Pancreas (tissue), 10 donors: ENCODE results near the gene LCAT. TPM values are rescaled to one million over a fixed set of nuclear protein-coding genes. Genes with fewer than 3 reads are reported as not detected.
"Not testable (repeated sequence)": the region's sequence is repeated elsewhere in the genome, so short reads cannot be mapped to it uniquely, and the experiment has no call there.

Experiments
- ATAC-seq, 4 donors: fragments of 200-7000 bp; cut with Tn5 transposase; one replicate each; pipeline versions ENCODE4 v1.8.0 to v1.9.1; 2020; ENCODE audit warnings: mild to moderate bottlenecking in 4 of 4, moderate library complexity in 4 of 4
- DNase-seq, 6 donors: peaks; one replicate each; pipeline ENCODE4 v3.0.0-alpha.2; 2020
- FAIRE-seq: peaks from 2 replicates; lab custom pipeline; 2012; peaks lifted over from hg19 to GRCh38; lab: Jason Lieb, UNC
- H3K27ac ChIP-seq, 4 donors: fragments of 200-600 bp; sonication (generic); 1 replicate in 3 of 4; 2 replicates in 1 of 4; pipeline versions ENCODE4 v1.5.0 to v1.8.0; 2020
- H3K27me3 ChIP-seq, 4 donors: fragments of 200-600 bp; one replicate each; pipeline ENCODE4 v1.8.0; 2021
- H3K36me3 ChIP-seq, 3 donors: fragments of 200-600 bp; sonication (generic) in 1 of 3; one replicate each; pipeline versions ENCODE4 v1.5.0 to v1.8.0; 2020 to 2021
- H3K4me1 ChIP-seq, 3 donors: fragments of 200-600 bp; one replicate each; pipeline ENCODE4 v1.8.0; 2021
- H3K4me3 ChIP-seq, 4 donors: fragments of 200-600 bp; sonication (generic) in 2 of 4; one replicate each; pipeline versions ENCODE4 v1.5.0 to v1.8.0; 2020 to 2021
- H3K9me3 ChIP-seq, 4 donors: fragments of 200-600 bp; one replicate each; pipeline ENCODE4 v1.8.0; 2021
- WGBS, 2 donors: extraction: QIAGEN DNeasy Blood & Tissue Kit; methylation state at CpG; one replicate each; pipeline ENCODE4 v1.1.7; 2013; 5-methylcytosine and 5-hydroxymethylcytosine counted together
- intact Hi-C, 3 donors: fragments of 100-400 bp; cut with DNase I; formaldehyde crosslinking; loops; one replicate each; pipeline versions ENCODE4 v1.11.1 to v1.14.2; 2022
- polyA plus RNA-seq, 2 donors: library from polyadenylated mRNA; stranded (reverse); fragments of 200-250 nt; gene quantifications; one replicate each; pipeline ENCODE4 v1.2.3, GENCODE V29; 2013
- total RNA-seq, 6 donors: library from RNA; stranded (reverse); fragmentation: NEBNext Ultra II Directional in 4 of 6; extraction: Animal tissue kit (Norgen Biotek cat#: 25700) in 4 of 6; gene quantifications; one replicate each; pipeline versions ENCODE4 v1.2.1 to v1.2.4, GENCODE V29; 2021 to 2023
- TF ChIP-seq, protein P1 (sequence below), 4 donors: fragments of 200-600 bp; sonication (generic) in 3 of 4; IDR thresholded peaks; one replicate each; pipeline versions ENCODE4 v1.5.0 to v1.8.0; 2021; ENCODE audit warnings: antibody characterized with exemption in 4 of 4
- donor health status: healthy with polysubstance abuse.
- donor health status: DM: no; HTN: no; CAD: no; lungs with moderate emphysema.
- donor health status: DM: no; HTN: no; CAD: no.
- donor health status: control.
- donor health status: control.
- donor health status: Bipolar disorder and iron deficiency.
- donor health status: DM: yes; HTN: yes; CAD: no.
- donor health status: DM: no; HTN: no; CAD: no.
- donor health status: DM: no; HTN: no; CAD: no.
- donor health status: DM: yes; HTN: yes; CAD: no.

LCAT gene
- total and polyA plus RNA-seq, 8 donors = 2.8 to 65.5 (median 10.3) TPM

DNA sequence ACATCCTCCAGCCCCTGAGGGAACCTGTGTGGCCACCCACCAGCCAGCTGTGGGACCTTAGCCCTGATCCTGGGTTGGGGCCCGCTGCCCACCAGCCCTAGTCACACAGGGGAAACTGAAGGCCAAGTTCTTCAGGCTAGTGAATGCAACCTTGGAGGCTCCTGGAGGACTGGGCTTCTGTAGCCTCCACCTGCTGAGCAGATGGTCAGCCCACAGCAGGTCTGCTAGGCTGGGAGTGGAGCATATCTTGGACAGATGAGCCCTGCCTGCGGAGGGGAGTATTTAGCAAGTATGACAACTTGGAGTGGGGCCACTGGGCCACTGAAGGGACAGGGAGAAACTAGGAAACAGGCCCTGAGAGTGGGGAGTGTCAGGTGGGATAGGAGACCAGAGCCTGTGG is 32.3 kb upstream of the LCAT start:
- 92 to 94% methylated on average over 2 of the region's 2 CpGs for WGBS, 2 donors
- H3K9me3 ChIP-seq = no peaks in the 10 kb centered on the region
- H3K36me3 ChIP-seq = no peaks in the 10 kb centered on the region
- no peaks in the 10 kb centered on the region for H3K27me3 ChIP-seq
- no peaks in the 10 kb centered on the region for H3K4me1 ChIP-seq
- no peak overlapping the region for H3K27ac ChIP-seq
- no peak for ATAC-seq
- no peak overlapping the region for H3K4me3 ChIP-seq
- intact Hi-C loops = no loop called here
- no peak for FAIRE-seq
- TF ChIP-seq, protein P1, sequence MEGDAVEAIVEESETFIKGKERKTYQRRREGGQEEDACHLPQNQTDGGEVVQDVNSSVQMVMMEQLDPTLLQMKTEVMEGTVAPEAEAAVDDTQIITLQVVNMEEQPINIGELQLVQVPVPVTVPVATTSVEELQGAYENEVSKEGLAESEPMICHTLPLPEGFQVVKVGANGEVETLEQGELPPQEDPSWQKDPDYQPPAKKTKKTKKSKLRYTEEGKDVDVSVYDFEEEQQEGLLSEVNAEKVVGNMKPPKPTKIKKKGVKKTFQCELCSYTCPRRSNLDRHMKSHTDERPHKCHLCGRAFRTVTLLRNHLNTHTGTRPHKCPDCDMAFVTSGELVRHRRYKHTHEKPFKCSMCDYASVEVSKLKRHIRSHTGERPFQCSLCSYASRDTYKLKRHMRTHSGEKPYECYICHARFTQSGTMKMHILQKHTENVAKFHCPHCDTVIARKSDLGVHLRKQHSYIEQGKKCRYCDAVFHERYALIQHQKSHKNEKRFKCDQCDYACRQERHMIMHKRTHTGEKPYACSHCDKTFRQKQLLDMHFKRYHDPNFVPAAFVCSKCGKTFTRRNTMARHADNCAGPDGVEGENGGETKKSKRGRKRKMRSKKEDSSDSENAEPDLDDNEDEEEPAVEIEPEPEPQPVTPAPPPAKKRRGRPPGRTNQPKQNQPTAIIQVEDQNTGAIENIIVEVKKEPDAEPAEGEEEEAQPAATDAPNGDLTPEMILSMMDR (IDR thresholded peaks at IDR 0.05) = no peak
- DNase-seq = no peak

DNA sequence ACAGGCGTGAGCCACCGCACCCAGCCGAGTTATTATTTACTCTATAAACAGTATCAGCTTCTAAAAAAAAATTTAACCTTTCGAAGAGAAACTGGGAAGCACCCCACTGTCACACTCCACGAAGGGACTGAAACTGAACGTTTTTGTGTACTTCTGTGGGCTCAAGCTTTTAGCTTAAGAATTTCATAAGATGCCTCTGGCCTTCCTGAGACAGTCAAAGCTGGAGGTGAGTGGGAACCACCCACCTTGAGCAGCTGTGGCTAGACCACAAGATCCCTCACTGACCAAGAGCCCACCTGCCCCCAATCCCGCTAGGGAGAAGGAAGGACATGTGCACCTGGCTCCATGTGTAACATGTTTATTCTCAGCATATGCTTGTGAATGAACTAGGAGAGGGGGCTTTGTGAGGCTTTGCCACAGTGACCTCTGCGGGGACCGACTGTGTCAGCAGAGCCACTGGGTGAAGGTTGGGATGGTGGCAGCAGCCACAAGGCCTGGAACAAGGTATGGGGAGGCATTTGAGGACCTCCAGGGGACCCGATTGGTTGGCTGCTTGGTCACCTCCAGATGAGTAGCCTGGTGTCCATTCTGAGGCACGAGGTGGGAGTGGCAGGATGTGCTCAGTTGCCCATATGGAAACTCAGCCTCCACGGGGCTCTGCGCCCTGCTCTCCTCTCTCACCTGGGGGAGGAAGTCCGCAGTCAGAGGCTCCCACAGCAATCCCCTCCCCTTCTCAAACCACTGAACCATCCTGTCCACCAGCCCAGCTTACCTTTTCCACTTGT is 31.6 kb upstream of the LCAT start:
- H3K27ac ChIP-seq = no peak overlapping the region
- intact Hi-C loops = no loop called here

DNA sequence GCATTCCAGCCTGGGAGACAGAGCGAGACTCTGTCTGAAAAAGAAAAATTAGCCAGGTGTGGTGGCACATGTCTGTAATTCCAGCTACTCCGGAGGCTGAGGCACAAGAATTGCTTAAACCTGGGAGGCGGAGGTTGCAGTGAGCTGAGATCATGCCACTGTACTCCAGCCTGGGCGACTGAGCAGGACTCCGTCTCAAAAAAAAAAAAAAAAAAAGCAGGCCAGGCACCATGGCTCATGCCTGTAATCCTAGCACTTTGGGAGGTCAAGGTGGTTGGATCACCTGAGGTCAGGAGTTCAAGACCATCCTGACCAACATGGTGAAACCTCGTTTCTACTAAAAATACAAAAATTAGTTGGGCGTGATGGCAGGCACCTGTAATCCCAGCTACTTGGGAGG is 28.4 kb upstream of the LCAT start:
- intact Hi-C loops, DNase-seq, H3K4me1 ChIP-seq, H3K36me3 ChIP-seq, H3K4me3 ChIP-seq, H3K27ac ChIP-seq, ATAC-seq, H3K27me3 ChIP-seq, H3K9me3 ChIP-seq, FAIRE-seq: not testable (repeated sequence)
- 83 to 84% methylated on average over 7 of the region's 7 CpGs for WGBS, 2 donors

More for the DNA sequence above, 31.6 kb upstream of the LCAT start:
- H3K27me3 ChIP-seq = no peaks in the 10 kb centered on the region
- FAIRE-seq (no peak), ATAC-seq (no peak), DNase-seq (no peak)
- no peaks in the 10 kb centered on the region for H3K9me3 ChIP-seq
- H3K4me3 ChIP-seq = no peak overlapping the region
- no peaks in the 10 kb centered on the region for H3K4me1 ChIP-seq
- 58 to 59% methylated on average over 14 of the region's 14 CpGs for WGBS, 2 donors
- TF ChIP-seq, protein P1 (IDR thresholded peaks at IDR 0.05) = no peak
- no peaks in the 10 kb centered on the region for H3K36me3 ChIP-seq

DNA sequence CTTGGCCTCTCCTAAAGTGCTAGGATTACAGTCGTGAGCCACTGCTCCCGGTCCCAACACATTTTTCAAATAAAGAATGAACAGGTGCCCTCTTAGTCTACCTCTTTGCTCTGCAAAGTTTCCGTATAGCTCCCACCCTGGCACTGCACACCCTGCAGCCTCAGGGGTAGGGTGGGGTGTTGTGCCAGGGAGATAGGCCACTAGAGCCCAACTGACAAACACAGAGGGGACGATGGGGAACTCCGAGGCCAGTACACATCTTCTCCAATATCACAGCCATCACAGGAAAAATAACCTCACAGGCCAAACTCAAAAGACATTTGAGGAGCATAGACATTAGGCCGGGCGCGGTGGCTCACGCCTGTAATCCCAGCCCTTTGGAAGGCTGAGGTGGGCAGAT is 27.2 kb upstream of the LCAT start:
- no peak for ATAC-seq
- Histone ChIP-seq H3K27ac (no peak overlapping the region), H3K27me3 (no peaks in the 10 kb centered on the region), H3K4me1 (peaks cover 6 to 13% (median 12%) of the 10 kb centered on the region in 3 donors), H3K4me3 (no peak overlapping the region), H3K36me3 (no peaks in the 10 kb centered on the region), H3K9me3 (no peaks in the 10 kb centered on the region)
- DNase-seq = no peak
- FAIRE-seq = no peak
- 92 to 93% methylated on average over 9 of the region's 9 CpGs for WGBS, 2 donors
- intact Hi-C loops = no loop called here
- TF ChIP-seq, protein P1 (IDR thresholded peaks at IDR 0.05) = no peak

DNA sequence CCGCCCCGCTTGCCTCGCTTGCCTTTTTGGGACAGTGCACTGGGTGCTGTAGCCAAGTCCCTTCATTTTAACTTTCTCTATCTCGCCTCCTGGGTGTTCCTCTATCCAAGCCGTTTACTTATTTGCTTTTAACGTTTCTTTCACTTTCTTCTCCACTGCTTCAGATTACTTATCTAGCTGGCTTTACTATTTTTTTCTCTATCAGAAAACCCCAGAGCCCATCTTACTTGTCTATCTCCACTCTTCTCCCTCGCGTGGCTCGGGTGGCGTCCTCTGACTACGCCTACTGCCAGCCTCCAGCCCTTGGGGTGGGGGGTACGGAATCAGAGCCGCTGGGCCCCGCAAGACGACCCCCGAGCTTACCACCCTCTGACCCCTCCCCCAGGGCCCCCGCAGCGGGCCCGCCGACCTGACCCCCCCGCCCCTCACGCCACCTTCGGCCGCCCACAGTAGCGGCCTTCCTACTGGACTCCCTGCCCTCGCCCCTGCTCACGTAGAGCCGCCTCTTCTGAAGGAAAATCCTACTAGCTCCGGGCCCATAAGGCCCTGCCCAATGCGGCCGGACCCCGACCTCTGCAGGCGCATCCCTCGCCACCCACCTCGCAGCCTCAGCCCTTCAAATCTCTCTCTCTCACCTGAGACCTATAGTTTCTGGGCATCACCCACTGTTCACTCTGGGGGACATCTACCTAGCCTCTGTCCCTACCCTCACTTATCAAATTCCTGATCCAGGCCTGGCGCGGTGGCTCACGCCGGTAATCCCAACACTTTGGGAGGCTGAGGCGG is 25.5 kb upstream of the LCAT start:
- H3K27ac ChIP-seq = peak overlapping the region in 3 of 4 donors; percentile 70 to 84 (median 79)
- H3K4me1 ChIP-seq = peaks cover 9 to 26% (median 17%) of the 10 kb centered on the region in 3 donors
- ATAC-seq = no peak
- peak overlapping the region; percentile 80 to 91 (median 88) for H3K4me3 ChIP-seq
- intact Hi-C loops = no loop called here
- no peaks in the 10 kb centered on the region for H3K9me3 ChIP-seq
- TF ChIP-seq, protein P1 (IDR thresholded peaks at IDR 0.05) = no peak
- DNase-seq = peak in 1 of 6 donors; percentile 67
- FAIRE-seq = no peak
- no peaks in the 10 kb centered on the region for H3K27me3 ChIP-seq
- H3K36me3 ChIP-seq = no peaks in the 10 kb centered on the region
- WGBS, 2 donors = 56 to 57% methylated on average over 40 of the region's 40 CpGs
